ENCODE measurements around the gene MAEL.
"Not testable (repeated sequence)": the region's sequence is repeated elsewhere in the genome, so short reads cannot be mapped to it uniquely, and the experiment has no call there.

MAEL gene

GRCh38 chr1:167016100-167016750, 27.1 kb downstream of the MAEL start:
- TF ChIP-seq CTCF (IDR thresholded peaks at IDR 0.05; ENCODE audit: low read depth, low read length) = no peak
- DNase-seq (ENCODE audit: low read depth in 2 of 2) = no peak

GRCh38 chr1:167022384-167022783, 33.3 kb downstream of the MAEL start:
- H3K4me3 ChIP-seq (replicated peaks in 1 of 2; ENCODE audit: low read depth in 2 of 2, low read length in 2 of 2) = no peak overlapping the region
- no peak for TF ChIP-seq CTCF (IDR thresholded peaks at IDR 0.05; ENCODE audit: low read depth, low read length)

More at GRCh38 chr1:167016100-167016750, 27.1 kb downstream of the MAEL start:
- no peak overlapping the region for H3K4me3 ChIP-seq (replicated peaks in 1 of 2; ENCODE audit: low read depth in 2 of 2, low read length in 2 of 2)

GRCh38 chr1:167029553-167029952, 40.5 kb downstream of the MAEL start:
- DNase-seq (ENCODE audit: low read depth in 2 of 2); H3K4me3 ChIP-seq (replicated peaks in 1 of 2; ENCODE audit: low read depth in 2 of 2, low read length in 2 of 2): not testable (repeated sequence)

More at GRCh38 chr1:167022384-167022783, 33.3 kb downstream of the MAEL start:
- DNase-seq (ENCODE audit: low read depth in 2 of 2) = no peak

GRCh38 chr1:167033646-167034045, 44.6 kb downstream of the MAEL start:
- no peak overlapping the region for H3K4me3 ChIP-seq (replicated peaks in 1 of 2; ENCODE audit: low read depth in 2 of 2, low read length in 2 of 2)
- no peak for TF ChIP-seq CTCF (IDR thresholded peaks at IDR 0.05; ENCODE audit: low read depth, low read length)
- DNase-seq (ENCODE audit: low read depth in 2 of 2) = no peak

- DNase-seq (ENCODE audit: low read depth in 2 of 2) = peak; percentile 12 to 17
- H3K4me3 ChIP-seq (replicated peaks in 1 of 2; ENCODE audit: low read depth in 2 of 2, low read length in 2 of 2) = no peak overlapping the region
These were observed 54.8 kb downstream of the MAEL start for GRCh38 chr1:167043752-167044488.

GRCh38 chr1:167051907-167052306, 62.8 kb downstream of the MAEL start:
- no peak overlapping the region for H3K4me3 ChIP-seq (replicated peaks in 1 of 2; ENCODE audit: low read depth in 2 of 2, low read length in 2 of 2)
- DNase-seq (ENCODE audit: low read depth in 2 of 2) = no peak
- no peak for TF ChIP-seq CTCF (IDR thresholded peaks at IDR 0.05; ENCODE audit: low read depth, low read length)

More at GRCh38 chr1:167043752-167044488, 54.8 kb downstream of the MAEL start:
- TF ChIP-seq CTCF (IDR thresholded peaks at IDR 0.05; ENCODE audit: low read depth, low read length) = no peak

GRCh38 chr1:167052389-167052788, 63.3 kb downstream of the MAEL start:
- no peak for DNase-seq (ENCODE audit: low read depth in 2 of 2)
- TF ChIP-seq CTCF (IDR thresholded peaks at IDR 0.05; ENCODE audit: low read depth, low read length) = peak; percentile 45
- no peak overlapping the region for H3K4me3 ChIP-seq (replicated peaks in 1 of 2; ENCODE audit: low read depth in 2 of 2, low read length in 2 of 2)
